LNCaP clone FGC (cell line): Measurements from ENCODE around the gene INO80E.

ENCODE experiments used
- DNase-seq: peaks from one replicate; pipeline ENCODE4 v3.0.0-alpha.2; 2011; ENCODE audit warnings: low read depth
- H3K4me3 ChIP-seq: 2 replicates; pipeline ENCODE4 v1.5.1; 2011; ENCODE audit warnings: mild to moderate bottlenecking, low read depth, low read length, control low read depth
- TF ChIP-seq, protein P1 (sequence below): IDR thresholded peaks from 2 replicates; pipeline ENCODE4 v1.5.1; 2012; ENCODE audit warnings: mild to moderate bottlenecking; ENCODE audit not compliant: control insufficient read depth, insufficient read depth; ENCODE audit errors: extremely low read depth

The INO80E gene

DNA sequence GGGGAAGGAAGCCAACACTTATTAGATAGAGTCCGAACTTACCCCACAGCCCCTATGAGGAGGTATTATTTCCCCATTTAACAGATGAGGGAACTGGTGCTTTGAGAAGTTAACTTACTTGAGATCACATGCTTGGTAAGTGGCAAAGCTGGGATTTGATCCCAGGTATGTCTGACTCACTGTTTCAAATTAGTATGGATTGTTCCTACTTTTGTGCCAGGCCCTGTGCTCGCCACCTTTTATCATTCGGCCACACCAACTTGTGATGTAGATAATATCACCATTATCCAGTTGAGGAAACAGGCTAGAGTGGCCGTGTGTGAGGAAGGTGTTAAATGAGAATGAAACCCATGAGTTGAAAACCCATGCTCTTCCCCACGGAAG lies 11.3 kb upstream of the INO80E start:
- no peak for DNase-seq
- TF ChIP-seq, protein P1, sequence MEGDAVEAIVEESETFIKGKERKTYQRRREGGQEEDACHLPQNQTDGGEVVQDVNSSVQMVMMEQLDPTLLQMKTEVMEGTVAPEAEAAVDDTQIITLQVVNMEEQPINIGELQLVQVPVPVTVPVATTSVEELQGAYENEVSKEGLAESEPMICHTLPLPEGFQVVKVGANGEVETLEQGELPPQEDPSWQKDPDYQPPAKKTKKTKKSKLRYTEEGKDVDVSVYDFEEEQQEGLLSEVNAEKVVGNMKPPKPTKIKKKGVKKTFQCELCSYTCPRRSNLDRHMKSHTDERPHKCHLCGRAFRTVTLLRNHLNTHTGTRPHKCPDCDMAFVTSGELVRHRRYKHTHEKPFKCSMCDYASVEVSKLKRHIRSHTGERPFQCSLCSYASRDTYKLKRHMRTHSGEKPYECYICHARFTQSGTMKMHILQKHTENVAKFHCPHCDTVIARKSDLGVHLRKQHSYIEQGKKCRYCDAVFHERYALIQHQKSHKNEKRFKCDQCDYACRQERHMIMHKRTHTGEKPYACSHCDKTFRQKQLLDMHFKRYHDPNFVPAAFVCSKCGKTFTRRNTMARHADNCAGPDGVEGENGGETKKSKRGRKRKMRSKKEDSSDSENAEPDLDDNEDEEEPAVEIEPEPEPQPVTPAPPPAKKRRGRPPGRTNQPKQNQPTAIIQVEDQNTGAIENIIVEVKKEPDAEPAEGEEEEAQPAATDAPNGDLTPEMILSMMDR = no peak
- no peak overlapping the region for H3K4me3 ChIP-seq

DNA sequence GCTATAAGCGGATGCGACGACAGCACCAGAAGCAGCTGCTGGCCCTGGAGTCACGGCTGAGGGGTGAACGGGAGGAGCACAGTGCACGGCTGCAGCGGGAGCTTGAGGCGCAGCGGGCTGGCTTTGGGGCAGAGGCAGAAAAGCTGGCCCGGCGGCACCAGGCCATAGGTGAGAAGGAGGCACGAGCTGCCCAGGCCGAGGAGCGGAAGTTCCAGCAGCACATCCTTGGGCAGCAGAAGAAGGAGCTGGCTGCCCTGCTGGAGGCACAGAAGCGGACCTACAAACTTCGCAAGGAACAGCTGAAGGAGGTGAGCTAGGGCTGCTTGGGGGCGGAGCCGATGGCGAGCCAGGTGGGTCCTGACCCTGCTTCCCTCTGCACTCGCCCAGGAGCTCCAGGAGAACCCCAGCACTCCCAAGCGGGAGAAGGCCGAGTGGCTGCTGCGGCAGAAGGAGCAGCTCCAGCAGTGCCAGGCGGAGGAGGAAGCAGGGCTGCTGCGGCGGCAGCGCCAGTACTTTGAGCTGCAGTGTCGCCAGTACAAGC lies 10.7 kb upstream of the INO80E start:
- no peak for DNase-seq
- H3K4me3 ChIP-seq = no peak overlapping the region
- TF ChIP-seq, protein P1 = no peak

DNA sequence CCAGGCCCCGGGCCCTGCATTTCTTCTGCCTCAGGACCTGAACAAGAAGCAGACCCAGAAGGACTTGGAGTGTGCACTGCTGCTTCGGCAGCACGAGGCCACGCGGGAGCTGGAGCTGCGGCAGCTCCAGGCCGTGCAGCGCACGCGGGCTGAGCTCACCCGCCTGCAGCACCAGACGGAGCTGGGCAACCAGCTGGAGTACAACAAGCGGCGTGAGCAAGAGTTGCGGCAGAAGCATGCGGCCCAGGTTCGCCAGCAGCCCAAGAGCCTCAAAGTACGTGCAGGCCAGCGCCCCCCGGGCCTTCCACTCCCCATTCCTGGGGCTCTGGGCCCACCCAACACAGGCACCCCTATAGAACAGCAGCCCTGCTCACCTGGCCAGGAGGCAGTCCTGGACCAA lies 9.8 kb upstream of the INO80E start:
- TF ChIP-seq, protein P1 = no peak
- no peak for DNase-seq
- H3K4me3 ChIP-seq = no peak overlapping the region

GRCh38 chr16:29986931-29987330 lies 9.1 kb upstream of the INO80E start:
- DNase-seq = no peak
- TF ChIP-seq, protein P1 = no peak

DNA sequence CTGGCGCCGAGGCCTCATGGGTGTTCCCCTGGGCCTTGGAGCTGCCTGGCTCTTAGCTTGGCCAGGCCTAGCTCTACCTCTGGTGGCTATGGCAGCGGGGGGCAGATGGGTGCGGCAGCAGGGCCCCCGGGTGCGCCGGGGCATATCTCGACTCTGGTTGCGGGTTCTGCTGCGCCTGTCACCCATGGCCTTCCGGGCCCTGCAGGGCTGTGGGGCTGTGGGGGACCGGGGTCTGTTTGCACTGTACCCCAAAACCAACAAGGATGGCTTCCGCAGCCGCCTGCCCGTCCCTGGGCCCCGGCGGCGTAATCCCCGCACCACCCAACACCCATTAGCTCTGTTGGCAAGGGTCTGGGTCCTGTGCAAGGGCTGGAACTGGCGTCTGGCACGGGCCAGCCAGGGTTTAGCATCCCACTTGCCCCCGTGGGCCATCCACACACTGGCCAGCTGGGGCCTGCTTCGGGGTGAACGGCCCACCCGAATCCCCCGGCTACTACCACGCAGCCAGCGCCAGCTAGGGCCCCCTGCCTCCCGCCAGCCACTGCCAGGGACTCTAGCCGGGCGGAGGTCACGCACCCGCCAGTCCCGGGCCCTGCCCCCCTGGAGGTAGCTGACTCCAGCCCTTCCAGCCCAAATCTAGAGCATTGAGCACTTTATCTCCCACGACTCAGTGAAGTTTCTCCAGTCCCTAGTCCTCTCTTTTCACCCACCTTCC lies 8.5 kb upstream of the INO80E start:
- TF ChIP-seq, protein P1 = no peak
- no peak overlapping the region for H3K4me3 ChIP-seq
- no peak for DNase-seq

More at GRCh38 chr16:29986931-29987330, 9.1 kb upstream of the INO80E start:
- H3K4me3 ChIP-seq = no peak overlapping the region

DNA sequence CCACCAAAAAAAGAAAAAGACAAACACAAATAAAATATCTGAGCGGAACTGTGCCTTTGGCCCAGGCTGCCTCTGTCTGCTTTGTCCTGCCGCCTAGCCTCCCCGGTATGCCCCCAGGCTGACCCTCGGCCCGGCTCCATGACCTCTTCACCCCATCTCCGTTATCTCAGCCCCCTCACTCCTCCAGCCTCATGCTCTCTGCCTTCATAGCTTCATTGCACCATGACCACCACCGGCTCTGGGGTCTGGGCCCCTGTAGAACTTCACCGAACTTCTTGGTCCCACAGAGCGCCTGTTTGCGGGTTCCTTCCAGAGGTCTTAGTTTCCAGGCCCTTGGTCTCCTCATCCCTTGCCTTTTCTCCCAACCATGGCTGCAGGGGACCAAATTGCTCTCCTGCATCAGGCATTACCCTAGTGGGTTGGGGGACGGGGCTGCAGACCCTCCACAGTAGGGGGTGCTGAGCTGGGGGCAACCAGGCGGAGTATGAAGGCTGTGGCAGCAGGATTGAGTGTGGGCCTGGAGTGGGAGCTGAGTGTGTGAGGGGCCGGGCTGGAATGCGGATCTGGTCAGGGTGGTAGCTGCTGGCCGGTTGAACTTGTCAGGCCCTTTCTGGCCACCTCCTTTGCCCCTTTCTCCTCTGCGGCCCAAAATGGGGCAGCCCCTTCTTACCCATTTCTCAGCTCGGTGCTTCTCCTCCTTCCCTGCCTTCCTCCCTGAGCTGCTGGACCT lies 7.5 kb upstream of the INO80E start:
- TF ChIP-seq, protein P1 = no peak
- no peak for DNase-seq
- H3K4me3 ChIP-seq = no peak overlapping the region
